ENCODE results near the gene SHISA9.

- TF ChIP-seq EP300 (IDR thresholded peaks at IDR 0.05), result no peak
- no peak for TF ChIP-seq CTCF (IDR thresholded peaks at IDR 0.05)
- no peak for TF ChIP-seq POLR2A (IDR thresholded peaks at IDR 0.05)
- TF ChIP-seq POLR2AphosphoS5 (IDR thresholded peaks at IDR 0.05), result no peak
Measured at GRCh38 chr16:12866981-12867551, 34.3 kb upstream of the SHISA9 start.

All from stomach (tissue), 4 donors.